Stimulated activated naive CD8-positive, alpha-beta T cell treated with anti-CD3 and anti-CD28 coated beads, Interleukin-15, amount 100 ng/mL, for 72 hours (primary cell): ENCODE results near the gene MAD1L1.
"Not testable (repeated sequence)": the region's sequence is repeated elsewhere in the genome, so short reads cannot be mapped to it uniquely, and the experiment has no call there.

Source experiments
- ATAC-seq: fragments of 150-1000 bp; cut with Tn5 transposase; 2 replicates; pipeline ENCODE4 v1.10.0; 2021; ENCODE audit warnings: mild to moderate bottlenecking, moderate library complexity
- DNase-seq, 2 donors: peaks; one replicate each; pipeline ENCODE4 v3.0.0; 2021 to 2022
- H3K27ac Mint-ChIP-seq, 2 donors: one replicate each; pipeline ENCODE4 v1.8.0; 2022; ENCODE audit warnings: mild to moderate bottlenecking in 2 of 2, mixed read lengths in 2 of 2, moderate library complexity in 2 of 2
- H3K27me3 Mint-ChIP-seq: one replicate; pipeline ENCODE4 v1.8.0; 2022; ENCODE audit warnings: mixed read lengths
- H3K4me1 Mint-ChIP-seq: one replicate; pipeline ENCODE4 v1.8.0; 2022; ENCODE audit warnings: mild to moderate bottlenecking, mixed read lengths
- H3K4me3 Mint-ChIP-seq, 2 donors: one replicate each; pipeline ENCODE4 v1.8.0; 2022; ENCODE audit warnings: mild to moderate bottlenecking in 2 of 2, mixed read lengths in 2 of 2, moderate library complexity in 1 of 2
- H3K9me3 Mint-ChIP-seq, 2 donors: one replicate each; pipeline ENCODE4 v1.8.0; 2022; ENCODE audit warnings: mixed read lengths in 2 of 2

The MAD1L1 gene

DNA sequence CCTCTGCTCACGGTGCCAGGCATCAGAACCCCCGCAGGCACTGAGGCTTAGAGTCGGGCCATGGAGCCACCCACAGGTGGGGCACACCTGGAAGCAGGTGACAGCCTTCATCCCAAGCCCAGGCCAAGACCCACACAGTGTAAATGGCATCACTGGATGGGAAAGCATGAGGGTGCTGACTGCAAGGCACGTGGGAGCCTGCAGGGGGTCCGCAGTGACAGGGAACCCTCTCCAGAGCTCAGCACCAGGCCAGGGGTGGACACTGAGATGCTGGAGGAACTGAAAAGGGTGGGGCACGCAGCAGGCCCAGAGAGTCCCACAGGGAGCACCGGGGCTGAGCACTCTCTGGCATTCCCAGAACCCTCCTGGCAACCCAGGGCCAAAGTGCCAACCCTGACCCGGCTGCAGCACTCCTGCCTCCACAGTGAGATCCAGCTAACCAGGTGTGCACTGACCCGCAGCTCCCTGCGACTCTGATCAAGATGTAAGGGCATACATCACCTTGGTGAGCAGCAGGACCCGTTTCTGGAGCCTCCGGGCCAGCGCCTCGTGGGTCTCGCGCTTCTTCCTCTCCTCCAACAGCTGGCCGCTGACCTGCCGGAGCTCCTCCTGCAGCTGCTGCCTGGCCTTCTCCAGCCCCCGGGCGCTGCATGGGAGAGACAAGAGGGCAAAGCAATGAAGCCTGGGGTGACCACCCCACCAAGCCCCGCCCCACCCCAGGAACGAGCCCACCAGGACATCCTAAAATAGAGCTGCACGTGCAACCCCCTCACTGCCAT lies 163.9 kb downstream of the MAD1L1 start:
- Mint-ChIP-seq H3K27ac (no peak overlapping the region), H3K4me1 (peaks cover 39% of the 10 kb centered on the region), H3K4me3 (no peak overlapping the region), H3K27me3 (no peaks in the 10 kb centered on the region), H3K9me3 (no peaks in the 10 kb centered on the region)
- ATAC-seq (no peak), DNase-seq (no peak)

DNA sequence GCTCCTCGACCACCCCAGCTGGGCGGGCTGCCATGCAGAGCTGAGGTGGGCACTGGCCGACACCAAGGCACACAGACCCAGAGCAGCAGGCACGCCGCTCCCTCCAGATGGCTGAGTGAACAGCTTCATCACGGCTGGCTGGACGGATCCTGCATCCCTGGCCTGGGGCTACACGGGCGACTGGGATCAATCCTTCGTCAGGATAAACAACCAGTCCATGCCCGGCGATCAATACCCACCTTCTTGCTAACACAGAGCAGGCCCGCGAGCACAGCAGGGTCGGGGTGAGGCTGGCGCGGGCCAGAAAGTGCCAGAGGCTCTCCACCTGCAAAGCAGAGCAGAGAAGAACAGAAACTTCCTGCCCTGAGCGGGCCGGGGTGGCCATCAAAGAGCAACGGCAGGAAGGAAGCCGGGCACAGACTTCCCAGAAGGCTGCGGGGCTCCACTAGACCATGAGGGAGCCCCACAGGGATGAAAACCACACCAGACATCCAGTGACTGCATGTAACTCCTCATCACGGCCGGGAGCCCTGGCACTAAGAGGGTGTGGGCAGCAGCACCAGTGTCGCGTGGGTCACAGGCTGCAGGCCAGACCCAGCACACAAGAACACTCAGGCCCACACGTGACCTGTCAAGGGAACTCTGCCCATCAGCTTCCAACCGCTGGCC lies 166.4 kb downstream of the MAD1L1 start:
- Mint-ChIP-seq H3K4me1 (peaks cover 34% of the 10 kb centered on the region), H3K4me3 (peak overlapping the region; percentile 66 to 73), H3K27me3 (no peaks in the 10 kb centered on the region), H3K27ac (peak overlapping the region; percentile 95 to 96), H3K9me3 (no peaks in the 10 kb centered on the region)
- ATAC-seq (peak; percentile 63), DNase-seq (peak; percentile 13 to 33)

DNA sequence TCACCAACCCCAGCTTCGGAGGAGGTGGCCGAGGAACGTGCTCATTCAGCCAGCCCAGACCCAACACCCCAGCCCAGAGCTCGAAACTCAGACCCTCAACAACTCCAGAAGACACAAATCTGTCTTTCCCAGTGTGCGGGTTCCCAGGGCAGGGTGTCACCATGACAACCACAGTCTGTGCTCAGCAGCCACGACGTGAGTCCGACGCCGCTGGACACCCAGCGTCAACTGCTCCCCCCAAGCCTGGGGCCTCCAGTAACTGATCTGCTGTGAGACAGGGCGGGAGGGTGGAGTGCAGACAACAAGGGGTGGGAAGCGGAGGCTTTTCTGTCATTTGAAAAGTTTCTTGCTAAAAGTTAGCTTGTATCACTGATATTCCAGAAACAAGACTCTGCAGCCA lies 167.2 kb downstream of the MAD1L1 start:
- Mint-ChIP-seq H3K9me3 (no peaks in the 10 kb centered on the region), H3K27me3 (no peaks in the 10 kb centered on the region), H3K27ac (no peak overlapping the region), H3K4me1 (peaks cover 29% of the 10 kb centered on the region), H3K4me3 (no peak overlapping the region)
- DNase-seq (no peak), ATAC-seq (no peak)

GRCh38 chr7:2063563-2064260 lies 169.0 kb downstream of the MAD1L1 start:
- Mint-ChIP-seq H3K27me3 (no peaks in the 10 kb centered on the region), H3K27ac (peak overlapping the region in 1 of 2 donors; percentile 93), H3K9me3 (no peaks in the 10 kb centered on the region), H3K4me3 (no peak overlapping the region), H3K4me1 (peaks cover 29% of the 10 kb centered on the region)
- no peak for ATAC-seq
- DNase-seq: no peak

- ATAC-seq (no peak), DNase-seq (no peak)
- Mint-ChIP-seq H3K9me3 (no peaks in the 10 kb centered on the region), H3K27ac (no peak overlapping the region), H3K4me3 (no peak overlapping the region), H3K4me1 (peaks cover 32% of the 10 kb centered on the region), H3K27me3 (no peaks in the 10 kb centered on the region)
These were observed 170.1 kb downstream of the MAD1L1 start for GRCh38 chr7:2062648-2063047.

GRCh38 chr7:2060701-2061100 lies 172.0 kb downstream of the MAD1L1 start:
- DNase-seq (no peak), ATAC-seq (no peak)
- no peaks in the 10 kb centered on the region for H3K9me3 Mint-ChIP-seq
- no peaks in the 10 kb centered on the region for H3K27me3 Mint-ChIP-seq
- H3K27ac Mint-ChIP-seq: peak overlapping the region in 1 of 2 donors; percentile 52
- no peak overlapping the region for H3K4me3 Mint-ChIP-seq
- H3K4me1 Mint-ChIP-seq: peaks cover 24% of the 10 kb centered on the region

DNA sequence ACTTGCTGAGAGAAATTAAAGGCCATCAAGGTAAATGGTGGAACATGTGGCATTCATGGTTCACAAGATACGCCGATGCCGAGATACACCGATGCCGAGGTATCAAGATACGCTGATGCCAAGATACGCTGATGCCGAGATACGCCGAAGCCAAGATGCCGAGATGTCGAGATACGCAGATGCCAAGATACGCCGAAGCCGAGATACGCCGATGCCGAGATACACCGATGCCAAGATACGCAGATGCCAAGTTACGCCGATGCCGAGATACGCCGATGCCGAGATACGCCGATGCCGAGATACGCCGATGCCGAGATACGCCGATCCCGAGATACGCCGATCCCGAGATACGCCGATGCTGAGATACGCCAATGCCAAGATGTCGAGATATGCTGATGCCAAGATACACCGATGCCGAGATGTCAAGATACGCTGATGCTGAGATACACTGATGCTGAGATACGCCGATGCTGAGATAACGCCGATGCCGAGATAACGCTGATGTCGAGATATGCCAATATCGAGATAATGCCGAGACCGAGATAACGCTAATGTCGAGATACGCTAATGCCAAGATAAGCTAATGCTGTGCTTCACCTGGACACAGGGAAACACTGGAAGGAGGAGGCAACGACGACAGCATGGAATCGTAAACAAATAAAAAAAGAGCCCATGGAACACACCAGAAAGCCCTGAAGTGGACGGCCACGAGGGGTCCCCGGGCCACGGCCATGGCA lies 172.6 kb downstream of the MAD1L1 start:
- H3K27me3 Mint-ChIP-seq: no peaks in the 10 kb centered on the region
- no peak overlapping the region for H3K27ac Mint-ChIP-seq
- ATAC-seq: no peak
- peaks cover 24% of the 10 kb centered on the region for H3K4me1 Mint-ChIP-seq
- no peak overlapping the region for H3K4me3 Mint-ChIP-seq
- DNase-seq: no peak
- H3K9me3 Mint-ChIP-seq: no peaks in the 10 kb centered on the region

GRCh38 chr7:2058246-2058645 lies 174.5 kb downstream of the MAD1L1 start:
- H3K27ac Mint-ChIP-seq, ATAC-seq, H3K9me3 Mint-ChIP-seq, H3K4me3 Mint-ChIP-seq, H3K27me3 Mint-ChIP-seq, DNase-seq: not testable (repeated sequence)
- peaks cover 11% of the 10 kb centered on the region for H3K4me1 Mint-ChIP-seq

DNA sequence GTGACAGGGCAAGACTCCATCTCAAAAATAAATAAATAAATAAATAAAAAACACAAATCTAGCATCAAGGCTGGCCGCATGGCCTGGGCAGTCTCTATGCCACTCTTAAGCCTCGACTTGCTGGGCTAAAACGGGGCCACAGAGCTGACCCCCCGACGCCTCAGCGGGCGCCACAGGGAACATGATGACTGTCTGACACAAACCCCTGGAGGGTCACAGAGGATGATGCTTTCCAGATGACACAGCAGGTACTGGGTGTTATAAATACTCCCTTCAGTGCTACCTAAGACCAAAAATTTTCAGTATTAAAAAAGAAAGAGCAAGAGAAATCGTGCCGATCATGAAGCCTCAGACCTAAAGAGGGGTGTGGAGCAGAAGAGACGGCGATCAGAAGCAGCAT lies 176.8 kb downstream of the MAD1L1 start:
- Mint-ChIP-seq H3K27me3 (no peaks in the 10 kb centered on the region), H3K9me3 (no peaks in the 10 kb centered on the region), H3K27ac (peak overlapping the region in 1 of 2 donors; percentile 76), H3K4me3 (no peak overlapping the region), H3K4me1 (peaks cover 11% of the 10 kb centered on the region)
- ATAC-seq: no peak
- no peak for DNase-seq

GRCh38 chr7:2054927-2055326 lies 177.8 kb downstream of the MAD1L1 start:
- ATAC-seq (no peak), DNase-seq (no peak)
- no peak overlapping the region for H3K27ac Mint-ChIP-seq
- H3K4me3 Mint-ChIP-seq: no peak overlapping the region
- H3K9me3 Mint-ChIP-seq: no peaks in the 10 kb centered on the region
- peaks cover 21% of the 10 kb centered on the region for H3K4me1 Mint-ChIP-seq
- H3K27me3 Mint-ChIP-seq: no peaks in the 10 kb centered on the region

DNA sequence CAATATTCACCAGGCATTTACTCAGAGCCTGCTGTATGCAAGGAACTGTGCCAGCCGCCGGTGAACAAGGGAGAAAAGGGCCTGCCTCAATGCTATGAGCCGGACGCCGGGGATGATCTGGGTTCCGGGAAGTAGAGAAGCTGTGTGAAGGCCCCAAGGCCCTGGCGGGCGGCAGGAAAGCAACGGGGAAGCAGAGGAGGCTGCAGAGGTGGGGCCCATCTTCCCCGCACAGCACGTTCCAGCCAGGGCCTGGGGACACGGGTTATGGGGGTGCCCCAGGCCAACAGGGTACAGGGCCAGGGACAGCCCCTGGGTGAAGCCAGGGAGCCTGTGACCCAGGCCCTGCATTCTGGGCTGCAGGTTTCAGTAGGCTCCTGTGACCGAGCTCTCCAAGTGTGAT lies 179.3 kb downstream of the MAD1L1 start:
- DNase-seq: no peak
- ATAC-seq: no peak
- H3K4me3 Mint-ChIP-seq: no peak overlapping the region
- H3K4me1 Mint-ChIP-seq: peaks cover 35% of the 10 kb centered on the region
- no peak overlapping the region for H3K27ac Mint-ChIP-seq
- no peaks in the 10 kb centered on the region for H3K9me3 Mint-ChIP-seq
- H3K27me3 Mint-ChIP-seq: no peaks in the 10 kb centered on the region

- no peak overlapping the region for H3K4me3 Mint-ChIP-seq
- H3K27me3 Mint-ChIP-seq: no peaks in the 10 kb centered on the region
- H3K4me1 Mint-ChIP-seq: peaks cover 32% of the 10 kb centered on the region
- ATAC-seq: no peak
- DNase-seq: no peak
- no peaks in the 10 kb centered on the region for H3K9me3 Mint-ChIP-seq
- peak overlapping the region in 1 of 2 donors; percentile 48 for H3K27ac Mint-ChIP-seq
These were observed 180.1 kb downstream of the MAD1L1 start for GRCh38 chr7:2052657-2053048.

- Mint-ChIP-seq H3K4me3 (no peak overlapping the region), H3K4me1 (peaks cover 30% of the 10 kb centered on the region), H3K9me3 (no peaks in the 10 kb centered on the region), H3K27ac (no peak overlapping the region), H3K27me3 (no peaks in the 10 kb centered on the region)
- DNase-seq (no peak), ATAC-seq (no peak)
These were observed 180.8 kb downstream of the MAD1L1 start for GRCh38 chr7:2051707-2052656.

GRCh38 chr7:2050511-2050866 lies 182.3 kb downstream of the MAD1L1 start:
- Mint-ChIP-seq H3K4me1 (peaks cover 30% of the 10 kb centered on the region), H3K9me3 (no peaks in the 10 kb centered on the region), H3K27ac (no peak overlapping the region), H3K4me3 (peak overlapping the region in 1 of 2 donors; percentile 21), H3K27me3 (no peaks in the 10 kb centered on the region)
- ATAC-seq (no peak), DNase-seq (no peak)
